ENCODE results near the gene NEK3.
"Not testable (repeated sequence)": the region's sequence is repeated elsewhere in the genome, so short reads cannot be mapped to it uniquely, and the experiment has no call there.

NEK3 gene

GRCh38 chr13:52159159-52159982 lies at the start of gene NEK3:
Gene NEK3, minus strand, starts transcription at chr13:52159597. Its CDS starts 3,406 bp downstream, at chr13:52156191.
- peak; percentile 33 to 35 for DNase-seq (ENCODE audit: low read depth in 2 of 2)

GRCh38 chr13:52208384-52208783 lies 49.0 kb upstream of the NEK3 start:
- not testable (repeated sequence) for DNase-seq (ENCODE audit: low read depth in 2 of 2)

- DNase-seq (ENCODE audit: low read depth in 2 of 2), result not testable (repeated sequence)
Measured at GRCh38 chr13:52207896-52208295, 48.5 kb upstream of the NEK3 start.

- DNase-seq (ENCODE audit: low read depth in 2 of 2), result not testable (repeated sequence)
Measured at GRCh38 chr13:52207337-52207736, 47.9 kb upstream of the NEK3 start.

GRCh38 chr13:52204546-52204945 lies 45.1 kb upstream of the NEK3 start:
- not testable (repeated sequence) for DNase-seq (ENCODE audit: low read depth in 2 of 2)

GRCh38 chr13:52203864-52204263 lies 44.5 kb upstream of the NEK3 start:
- not testable (repeated sequence) for DNase-seq (ENCODE audit: low read depth in 2 of 2)

GRCh38 chr13:52202506-52202905 lies 43.1 kb upstream of the NEK3 start:
- not testable (repeated sequence) for DNase-seq (ENCODE audit: low read depth in 2 of 2)

GRCh38 chr13:52201439-52202193 lies 42.2 kb upstream of the NEK3 start:
- not testable (repeated sequence) for DNase-seq (ENCODE audit: low read depth in 2 of 2)

GRCh38 chr13:52195401-52195837 lies 36.0 kb upstream of the NEK3 start:
- DNase-seq (ENCODE audit: low read depth in 2 of 2), result peak; percentile 51 to 55

GRCh38 chr13:52194184-52194868 lies 34.9 kb upstream of the NEK3 start:
- DNase-seq (ENCODE audit: low read depth in 2 of 2), result peak; percentile 69 to 81

- not testable (repeated sequence) for DNase-seq (ENCODE audit: low read depth in 2 of 2)
Measured at GRCh38 chr13:52193587-52194183, 34.3 kb upstream of the NEK3 start.

GRCh38 chr13:52187424-52188187 lies 28.2 kb upstream of the NEK3 start:
- not testable (repeated sequence) for DNase-seq (ENCODE audit: low read depth in 2 of 2)

- no peak for DNase-seq (ENCODE audit: low read depth in 2 of 2)
Measured at GRCh38 chr13:52187029-52187423, 27.6 kb upstream of the NEK3 start.

GRCh38 chr13:52181316-52181954 lies 22.0 kb upstream of the NEK3 start:
- not testable (repeated sequence) for DNase-seq (ENCODE audit: low read depth in 2 of 2)

GRCh38 chr13:52179925-52180324 lies 20.5 kb upstream of the NEK3 start:
- DNase-seq (ENCODE audit: low read depth in 2 of 2), result no peak

- no peak for DNase-seq (ENCODE audit: low read depth in 2 of 2)
Measured at GRCh38 chr13:52177276-52177675, 17.9 kb upstream of the NEK3 start.

GRCh38 chr13:52173970-52174369 lies 14.6 kb upstream of the NEK3 start:
- DNase-seq (ENCODE audit: low read depth in 2 of 2), result not testable (repeated sequence)

GRCh38 chr13:52173373-52173772 lies 14.0 kb upstream of the NEK3 start:
- DNase-seq (ENCODE audit: low read depth in 2 of 2), result no peak

- not testable (repeated sequence) for DNase-seq (ENCODE audit: low read depth in 2 of 2)
Measured at GRCh38 chr13:52171686-52172085, 12.3 kb upstream of the NEK3 start.

- not testable (repeated sequence) for DNase-seq (ENCODE audit: low read depth in 2 of 2)
Measured at GRCh38 chr13:52170828-52171391, 11.5 kb upstream of the NEK3 start.

Measured in stimulated activated CD8-positive, alpha-beta memory T cell treated with anti-CD3 and anti-CD28 coated beads, Interleukin-2, amount 100 ng/mL, for 48 hours (primary cell).